ENCODE measurements around the gene GAGE12E.
"Not testable (repeated sequence)": the region's sequence is repeated elsewhere in the genome, so short reads cannot be mapped to it uniquely, and the experiment has no call there.

DNA sequence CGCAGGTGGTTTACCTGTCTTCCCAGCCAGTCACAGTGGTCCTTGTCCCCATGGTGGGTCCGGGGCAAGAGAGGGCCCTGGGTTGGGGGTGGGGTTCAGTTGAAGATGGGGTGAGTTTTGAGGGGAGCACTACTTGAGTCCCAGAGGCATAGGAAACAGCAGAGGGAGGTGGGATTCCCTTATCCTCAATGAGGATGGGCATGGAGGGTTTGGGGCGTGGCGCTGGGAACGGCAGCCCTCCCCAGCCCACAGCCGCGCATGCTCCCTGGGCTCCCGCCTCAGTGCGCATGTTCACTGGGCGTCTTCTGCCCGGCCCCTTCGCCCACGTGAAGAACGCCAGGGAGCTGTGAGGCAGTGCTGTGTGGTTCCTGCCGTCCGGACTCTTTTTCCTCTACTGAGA, 38.1 kb downstream of the GAGE12E start, which contains the start of gene GAGE2A:
- not testable (repeated sequence) for TF ChIP-seq CTCF (IDR thresholded peaks at IDR 0.05; ENCODE audit: poor library complexity); EZH2 (IDR thresholded peaks at IDR 0.05; ENCODE audit: borderline replicate concordance); EZH2phosphoT487 (IDR thresholded peaks at IDR 0.05; ENCODE audit: low read depth, severe bottlenecking, unreplicated experiment)

All from hepatocyte (in vitro differentiated cells).